GM19043 (cell line): ENCODE measurements around the gene KIZ.
A peak's percentile ranks its signal among the peaks of the same experiment; 100 is the strongest.
"Not testable (repeated sequence)": the region's sequence is repeated elsewhere in the genome, so short reads cannot be mapped to it uniquely, and the experiment has no call there.

Experiments
- ATAC-seq: cut with Tn5 transposase; IDR thresholded peaks from one replicate; pipeline ENCODE4 v1.9.1; 2021; ENCODE audit warnings: low read depth; ENCODE audit not compliant: unreplicated experiment

KIZ gene

GRCh38 chr20:21244808-21245207 lies 118.9 kb downstream of the KIZ start:
- ATAC-seq: no peak

DNA sequence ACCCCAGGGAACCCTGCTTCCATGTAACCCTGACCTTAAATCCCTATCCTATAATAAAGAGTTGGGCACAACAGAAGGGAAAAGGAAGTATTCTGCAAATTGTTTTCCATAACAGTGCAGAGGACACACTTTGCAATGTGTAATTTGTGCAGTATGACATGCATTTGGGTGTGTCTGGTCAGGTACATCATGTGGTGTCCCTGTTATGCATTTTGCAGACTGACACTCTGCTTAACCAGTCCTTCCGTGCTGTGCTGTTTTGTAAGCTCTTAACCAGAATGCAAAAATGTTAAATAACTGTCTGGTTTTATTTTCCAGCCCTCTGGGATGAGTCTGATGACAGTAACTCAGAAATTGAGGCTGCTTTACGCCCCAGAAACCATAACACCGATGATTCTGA lies 120.3 kb downstream of the KIZ start:
- no peak for ATAC-seq

DNA sequence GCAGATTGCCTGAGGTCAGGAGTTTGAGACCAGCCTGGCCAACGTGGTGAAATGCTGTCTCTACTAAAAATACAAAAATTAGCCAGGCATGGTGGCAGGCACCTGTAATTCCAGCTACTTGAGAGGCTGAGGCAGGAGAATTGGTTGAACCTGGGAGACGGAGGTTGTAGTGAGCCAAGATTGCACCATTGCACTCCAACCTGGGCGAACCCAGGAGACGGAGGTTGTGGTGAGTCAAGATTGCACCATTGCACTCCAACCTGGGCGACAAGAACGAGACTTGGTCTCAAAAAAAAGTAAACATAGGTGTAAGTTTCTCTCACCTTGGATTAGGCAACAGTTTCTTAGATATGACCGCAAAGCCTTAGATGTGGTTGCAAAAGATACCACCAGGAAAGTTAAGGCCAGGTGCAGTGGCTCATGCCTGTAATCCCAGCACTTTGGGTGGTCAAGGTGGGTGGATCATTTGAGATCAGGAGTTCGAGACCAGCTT lies 121.8 kb downstream of the KIZ start:
- not testable (repeated sequence) for ATAC-seq

DNA sequence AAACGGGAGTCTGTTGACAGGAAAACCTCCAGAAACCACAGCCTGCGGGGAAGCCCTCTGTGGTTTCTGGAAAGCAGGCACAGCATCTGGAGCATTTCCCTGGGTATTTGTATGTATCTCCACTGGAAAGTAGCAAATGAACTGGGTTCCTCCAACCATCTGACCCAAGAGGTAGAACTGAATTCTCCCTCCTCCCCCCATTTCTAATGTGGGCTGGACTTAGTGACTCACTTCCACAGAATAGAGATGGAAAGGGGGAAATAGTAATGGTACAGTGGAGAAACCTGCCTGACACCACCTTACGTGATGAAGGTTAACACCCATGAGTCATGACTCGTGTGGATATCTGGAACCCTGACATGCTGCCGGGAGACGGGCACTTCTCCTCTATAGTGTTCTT lies 125.4 kb downstream of the KIZ start:
- no peak for ATAC-seq

- ATAC-seq: no peak
Observed at GRCh38 chr20:21257192-21257591, 131.3 kb downstream of the KIZ start.

GRCh38 chr20:21258411-21258810 lies 132.5 kb downstream of the KIZ start:
- ATAC-seq: no peak

- ATAC-seq: no peak
Observed at GRCh38 chr20:21259346-21259745, 133.5 kb downstream of the KIZ start.

DNA sequence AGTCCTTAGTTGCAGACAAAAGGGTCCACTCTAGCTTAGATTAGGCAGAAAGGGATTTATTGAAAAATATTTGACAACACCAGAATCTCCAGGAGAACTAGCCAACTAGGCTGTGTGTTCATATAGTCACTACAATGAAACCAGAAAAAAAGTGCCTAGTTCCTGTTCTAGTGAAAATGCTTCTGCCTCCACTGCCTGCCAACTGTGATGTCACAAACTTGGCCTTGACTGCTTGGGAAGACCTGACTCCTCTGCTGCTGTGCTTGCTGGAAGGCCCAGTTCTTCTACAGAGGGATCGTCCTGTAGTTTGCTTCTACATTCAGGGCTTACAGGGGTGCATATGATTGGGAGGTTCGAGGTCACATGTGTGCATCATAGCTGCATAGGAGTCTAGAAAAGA lies 136.9 kb downstream of the KIZ start:
- ATAC-seq: no peak

GRCh38 chr20:21265261-21266190 lies 139.6 kb downstream of the KIZ start:
- ATAC-seq: no peak

DNA sequence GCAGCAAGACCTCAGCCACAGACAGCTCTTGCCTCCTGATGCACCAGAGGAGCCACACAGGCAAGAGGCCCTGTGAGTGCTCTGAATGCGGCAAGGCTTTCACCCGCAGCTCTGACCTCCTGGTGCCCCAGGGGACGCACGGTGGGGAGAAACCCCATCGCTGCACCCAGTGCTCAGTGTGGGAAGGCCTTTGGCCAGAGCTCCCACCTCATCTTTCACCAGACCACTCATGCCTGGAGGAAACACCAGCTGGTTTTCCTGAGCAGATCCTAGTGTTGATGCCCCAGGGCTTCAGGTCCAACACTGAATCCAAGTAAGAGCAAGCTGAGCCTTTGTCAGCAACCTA lies 140.3 kb downstream of the KIZ start:
- ATAC-seq: no peak

DNA sequence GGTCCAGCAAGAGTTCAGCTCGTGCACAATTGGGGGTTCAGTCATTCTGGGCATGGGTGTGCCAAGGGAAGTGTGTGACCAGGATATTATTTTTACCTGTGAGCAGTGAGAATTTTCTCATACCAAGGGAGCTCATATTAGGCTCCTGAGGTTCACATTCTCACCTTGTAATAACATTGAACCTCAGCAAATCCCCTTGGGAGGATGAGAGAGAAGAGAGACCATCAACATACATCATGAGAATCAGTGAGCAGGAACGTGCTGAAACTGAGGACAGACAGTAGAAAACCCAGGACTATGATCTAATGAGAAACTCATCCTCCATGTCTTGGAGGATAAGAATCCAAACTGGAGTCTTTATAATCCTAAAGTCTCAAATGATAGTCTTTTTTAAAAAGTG lies 143.9 kb downstream of the KIZ start:
- ATAC-seq: no peak

DNA sequence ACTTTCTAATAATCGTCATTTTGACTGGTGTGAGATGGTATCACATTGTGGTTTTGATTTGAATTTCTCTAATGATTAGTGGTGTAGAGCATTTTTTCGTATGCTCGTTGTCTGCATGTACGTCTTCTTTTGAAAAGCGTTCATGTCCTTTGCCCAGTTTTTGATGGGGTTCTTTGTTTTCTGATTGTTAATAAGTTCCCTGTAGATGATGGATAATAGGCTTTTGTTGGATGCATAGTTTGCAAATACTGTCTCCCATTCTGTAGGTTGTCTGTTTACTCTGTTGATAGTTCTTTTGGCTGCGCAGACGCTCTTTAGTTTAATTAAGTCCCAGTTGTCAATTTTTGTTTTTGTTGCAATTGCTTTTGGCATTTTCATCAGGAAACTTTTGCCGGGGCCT lies 144.9 kb downstream of the KIZ start:
- ATAC-seq: no peak

DNA sequence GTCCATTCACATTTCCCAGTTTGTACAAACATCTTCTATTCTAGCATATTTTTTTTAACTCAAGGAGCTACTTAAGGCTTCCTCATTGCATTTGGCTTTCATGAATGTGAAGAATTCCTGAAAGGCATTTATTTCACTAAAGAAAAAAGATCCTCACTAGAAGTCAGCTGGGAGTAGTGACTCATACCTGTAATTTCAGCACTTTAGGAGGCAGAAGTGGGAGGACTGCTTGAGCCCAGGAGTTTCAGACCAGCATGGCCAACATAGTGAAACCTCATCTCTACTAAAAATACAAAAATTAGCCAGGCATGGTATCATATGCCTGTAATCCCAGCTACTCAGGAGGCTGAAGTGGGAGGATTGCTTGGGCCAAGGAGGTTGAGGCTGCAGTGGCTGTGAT lies 146.4 kb downstream of the KIZ start:
- ATAC-seq: peak; percentile 56

DNA sequence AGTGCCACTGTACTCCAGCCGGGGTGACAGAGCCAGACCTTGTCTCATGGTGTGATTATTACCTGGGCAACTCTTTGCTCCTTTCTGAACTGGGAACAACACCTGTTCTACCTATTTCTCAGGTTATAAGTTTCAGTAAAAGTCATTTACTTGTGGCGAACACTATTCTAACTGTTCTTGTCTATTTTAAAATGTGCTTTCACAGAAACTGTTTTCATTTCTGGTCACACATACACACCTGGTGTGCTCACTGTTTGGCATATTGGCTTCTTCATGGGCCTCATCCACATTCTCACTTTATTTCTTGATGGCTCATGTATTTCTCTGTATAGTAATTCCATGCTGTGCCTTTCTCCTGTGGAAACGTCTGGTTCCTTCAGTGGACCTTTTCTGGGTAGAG lies 146.8 kb downstream of the KIZ start:
- peak; percentile 48 for ATAC-seq

DNA sequence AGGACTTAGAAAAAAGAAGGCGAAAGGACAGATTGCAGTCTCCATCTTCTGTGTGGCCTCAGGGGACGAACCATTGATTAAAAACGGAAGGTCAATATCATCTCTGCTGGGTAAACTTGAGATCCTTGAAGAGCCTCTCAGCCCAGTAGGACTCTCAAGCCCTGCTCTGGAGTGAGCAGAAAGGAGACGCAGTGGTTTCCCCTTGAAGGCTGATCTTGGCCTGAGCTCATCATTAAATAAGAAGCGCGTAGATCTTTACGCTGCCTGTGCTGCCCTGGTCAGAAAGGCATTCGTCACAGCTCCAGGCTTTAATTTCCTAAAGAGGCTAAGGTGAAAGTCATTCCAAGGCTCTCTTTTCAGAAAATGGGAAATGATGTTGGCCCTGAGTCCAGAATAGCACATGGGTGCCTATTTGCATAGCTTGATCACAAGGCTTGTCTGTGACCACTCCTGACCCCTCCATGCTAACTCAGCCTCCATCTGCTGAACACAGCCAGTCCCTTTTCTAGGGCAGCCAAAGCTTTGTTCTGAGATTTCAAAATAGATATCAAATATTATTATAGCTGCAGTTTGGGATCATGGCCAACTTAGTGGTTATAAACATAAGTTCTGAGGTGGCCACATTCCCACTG lies 148.0 kb downstream of the KIZ start:
- no peak for ATAC-seq

DNA sequence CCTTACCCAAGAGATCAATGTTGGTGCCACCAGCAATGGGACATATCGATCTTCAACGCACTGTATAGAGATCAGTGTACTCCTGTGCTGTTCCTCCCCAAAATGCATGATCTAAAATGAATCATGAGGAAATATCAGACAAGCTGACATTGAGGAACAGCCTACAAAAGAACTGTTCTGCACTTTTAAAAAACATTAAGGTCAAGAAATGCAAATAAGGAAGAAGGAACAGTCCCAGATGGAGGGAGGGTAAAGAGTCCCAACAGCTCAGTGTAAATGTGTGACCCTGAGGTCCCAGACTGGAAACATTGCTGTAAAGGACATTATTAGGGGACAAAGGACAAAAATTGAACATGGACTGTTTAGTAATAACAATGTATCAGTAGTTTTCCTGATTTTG lies 152.9 kb downstream of the KIZ start:
- no peak for ATAC-seq

- no peak for ATAC-seq
Observed at GRCh38 chr20:21279706-21280521, 154.0 kb downstream of the KIZ start.

GRCh38 chr20:21280522-21281016 lies 154.7 kb downstream of the KIZ start:
- ATAC-seq: no peak

DNA sequence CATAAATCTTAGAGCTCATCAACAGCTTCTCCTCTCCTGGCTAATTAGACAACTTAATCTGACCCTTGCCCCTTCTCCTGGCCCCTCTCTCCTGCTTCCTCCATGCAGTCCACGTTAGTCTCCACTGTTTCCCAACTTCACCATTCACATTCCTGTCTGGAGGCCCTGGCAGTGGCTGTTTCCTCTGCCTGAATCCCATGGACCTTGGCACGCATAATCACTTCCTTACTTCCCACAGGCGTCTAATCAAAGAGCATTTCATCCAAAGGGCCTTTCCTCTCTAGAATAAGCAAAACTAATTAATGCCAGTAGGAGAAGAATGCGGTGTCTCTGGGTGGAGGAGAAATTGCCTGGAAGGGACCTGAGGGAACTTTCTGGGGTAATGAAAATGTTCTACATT lies 160.9 kb downstream of the KIZ start:
- no peak for ATAC-seq

DNA sequence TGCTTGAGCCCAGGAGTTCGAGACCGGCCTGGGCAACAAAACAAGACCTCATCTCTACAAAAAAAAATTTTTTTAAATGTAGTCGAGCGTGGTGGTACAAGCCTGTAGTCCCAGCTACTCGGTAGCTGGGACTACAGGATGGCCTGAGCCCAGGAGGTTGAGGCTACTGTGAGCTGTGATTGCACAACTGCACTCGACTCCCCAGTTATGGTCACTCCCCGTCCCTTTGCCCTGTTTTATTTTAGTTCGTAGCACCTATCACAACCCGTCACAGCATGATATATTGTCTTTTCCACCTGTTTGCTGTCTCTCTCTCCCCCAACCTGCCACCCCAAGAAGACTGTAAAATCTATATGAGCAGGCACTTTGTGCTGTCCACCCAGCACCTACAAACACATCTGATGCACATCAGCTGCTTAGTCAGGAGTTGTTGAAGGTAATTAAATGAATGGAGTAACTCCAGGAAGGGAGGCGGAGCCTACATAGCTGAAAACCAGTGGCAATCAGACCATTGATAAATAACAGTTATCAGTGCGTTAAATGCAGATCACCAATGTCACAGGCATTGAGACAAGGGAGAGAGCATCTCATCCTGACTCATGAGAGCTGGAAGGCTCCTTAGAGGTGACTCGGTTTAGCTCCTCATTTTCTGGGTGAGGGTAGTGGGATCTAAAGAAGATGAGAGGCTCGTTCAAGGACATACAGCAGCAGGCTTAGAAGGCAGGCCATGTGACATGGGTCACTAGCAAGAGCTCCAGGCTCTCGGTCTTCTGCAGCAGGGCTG lies 162.9 kb downstream of the KIZ start:
- no peak for ATAC-seq
